HEK293 (cell line): ENCODE results near the gene SAP25.

ENCODE experiments used
- CTCF ChIA-PET: fragments of 350-600 bp; formaldehyde crosslinking; extraction: SDS; loops from one replicate; lab custom pipeline; 2021; ENCODE audit warnings: antibody characterized with exemption; lab: Yijun Ruan, JAX
- POLR2A ChIA-PET: fragments of 300-600 bp; formaldehyde crosslinking; extraction: SDS; loops from one replicate; lab custom pipeline; 2020; ENCODE audit warnings: antibody characterized with exemption, inconsistent platforms; lab: Yijun Ruan, JAX
- H3K27ac ChIP-seq: fragments of 200-500 bp; sonication (Bioruptor generic); 2 replicates; pipeline ENCODE4 v1.5.1; 2014; ENCODE audit warnings: low read depth, low read length, control low read depth, inconsistent platforms; ENCODE audit errors: extremely low read depth
- H3K36me3 ChIP-seq, 2 experiments: fragments of 200-500 bp in 1 of 2; sonication (Bioruptor generic) in 1 of 2; 1 replicate in 1 of 2; 2 replicates in 1 of 2; pipeline ENCODE4 v1.5.1; 2014 to 2017; ENCODE audit warnings: inconsistent platforms in 2 of 2, low read length in 2 of 2; ENCODE audit not compliant: control insufficient read depth in 2 of 2, insufficient read depth in 1 of 2
- H3K4me1 ChIP-seq: fragments of 200-500 bp; sonication (Bioruptor generic); 2 replicates; pipeline ENCODE4 v1.5.1; 2014; ENCODE audit warnings: mild to moderate bottlenecking, low read length, inconsistent platforms; ENCODE audit not compliant: control insufficient read depth, insufficient read depth
- H3K4me3 ChIP-seq: 2 replicates; pipeline ENCODE4 v1.5.1; 2011; ENCODE audit warnings: low read depth, mild to moderate bottlenecking, control low read depth, low read length, moderate library complexity
- H3K9me3 ChIP-seq: fragments of 200-500 bp; sonication (Bioruptor generic); 2 replicates; pipeline ENCODE4 v1.5.1; 2014; ENCODE audit warnings: low read depth, low read length, inconsistent platforms; ENCODE audit not compliant: control insufficient read depth, insufficient read depth
- HIC1 ChIP-seq: fragments of 450-650 bp; formaldehyde crosslinking; IDR thresholded peaks from 2 replicates; pipeline ENCODE4 v1.5.1; 2016; ENCODE audit warnings: missing biosample characterization, missing genetic modification characterization
- OVOL3 ChIP-seq: fragments of 450-650 bp; formaldehyde crosslinking; IDR thresholded peaks from 2 replicates; pipeline ENCODE4 v1.5.1; 2016; ENCODE audit warnings: missing biosample characterization, missing genetic modification characterization
- SETDB1 ChIP-seq: IDR thresholded peaks from one replicate; pipeline ENCODE4 v1.6.1; 2017; ENCODE audit warnings: mild to moderate bottlenecking, low read length, moderate library complexity, mixed read lengths; ENCODE audit not compliant: insufficient read length
- YY1 ChIP-seq: fragments of 450-650 bp; formaldehyde crosslinking; IDR thresholded peaks from 2 replicates; pipeline ENCODE4 v1.5.1; 2018; ENCODE audit warnings: missing biosample characterization, missing genetic modification characterization
- ZNF148 ChIP-seq: fragments of 450-650 bp; formaldehyde crosslinking; IDR thresholded peaks from 2 replicates; pipeline ENCODE4 v1.5.0; 2017; ENCODE audit warnings: missing biosample characterization, missing genetic modification characterization, borderline replicate concordance
- ZNF174 ChIP-seq: fragments of 450-650 bp; formaldehyde crosslinking; IDR thresholded peaks from 2 replicates; pipeline ENCODE4 v1.5.0; 2017; ENCODE audit warnings: missing biosample characterization, mild to moderate bottlenecking, missing genetic modification characterization
- ZNF18 ChIP-seq: fragments of 450-650 bp; formaldehyde crosslinking; IDR thresholded peaks from 2 replicates; pipeline ENCODE4 v1.5.1; 2016; ENCODE audit warnings: missing biosample characterization, missing genetic modification characterization
- ZNF2 ChIP-seq: fragments of 450-650 bp; formaldehyde crosslinking; IDR thresholded peaks from 2 replicates; pipeline ENCODE4 v1.5.1; 2016; ENCODE audit warnings: missing biosample characterization, missing genetic modification characterization
- ZNF239 ChIP-seq: fragments of 450-650 bp; formaldehyde crosslinking; IDR thresholded peaks from 2 replicates; pipeline ENCODE4 v1.5.1; 2016; ENCODE audit warnings: missing biosample characterization, missing genetic modification characterization
- ZNF248 ChIP-seq: fragments of 450-650 bp; formaldehyde crosslinking; IDR thresholded peaks from 2 replicates; pipeline ENCODE4 v1.5.1; 2017; ENCODE audit warnings: missing biosample characterization, missing genetic modification characterization
- ZNF311 ChIP-seq: fragments of 450-650 bp; formaldehyde crosslinking; IDR thresholded peaks from 2 replicates; pipeline ENCODE4 v1.5.1; 2017; ENCODE audit warnings: missing biosample characterization, missing genetic modification characterization, borderline replicate concordance
- ZNF341 ChIP-seq: fragments of 450-650 bp; formaldehyde crosslinking; IDR thresholded peaks from 2 replicates; pipeline ENCODE4; 2016; ENCODE audit warnings: low read depth, missing biosample characterization, missing genetic modification characterization
- ZNF518A ChIP-seq: fragments of 450-650 bp; formaldehyde crosslinking; conservative IDR thresholded peaks from 2 replicates; pipeline ENCODE4 v1.5.1; 2016; ENCODE audit warnings: low read depth, missing biosample characterization, missing genetic modification characterization
- ZNF571 ChIP-seq: fragments of 450-650 bp; formaldehyde crosslinking; IDR thresholded peaks from 2 replicates; pipeline ENCODE4 v1.5.0; 2017; ENCODE audit warnings: missing biosample characterization, missing genetic modification characterization
- ZNF600 ChIP-seq: fragments of 450-650 bp; formaldehyde crosslinking; IDR thresholded peaks from 2 replicates; pipeline ENCODE4 v1.5.1; 2016; ENCODE audit warnings: missing biosample characterization, missing genetic modification characterization
- ZNF610 ChIP-seq: fragments of 450-650 bp; formaldehyde crosslinking; IDR thresholded peaks from 2 replicates; pipeline ENCODE4 v1.5.1; 2016; ENCODE audit warnings: missing biosample characterization, missing genetic modification characterization, borderline replicate concordance
- ZNF670 ChIP-seq: fragments of 450-650 bp; formaldehyde crosslinking; IDR thresholded peaks from 2 replicates; pipeline ENCODE4 v1.5.1; 2016; ENCODE audit warnings: missing biosample characterization, missing genetic modification characterization, low read depth
- ZNF785 ChIP-seq: fragments of 450-650 bp; formaldehyde crosslinking; IDR thresholded peaks from 2 replicates; pipeline ENCODE4 v1.5.1; 2016; ENCODE audit warnings: missing biosample characterization, missing genetic modification characterization
- ZSCAN4 ChIP-seq: fragments of 450-650 bp; formaldehyde crosslinking; IDR thresholded peaks from 2 replicates; pipeline ENCODE4 v1.5.1; 2017; ENCODE audit warnings: missing biosample characterization, missing genetic modification characterization
- ZXDB ChIP-seq: fragments of 450-650 bp; formaldehyde crosslinking; IDR thresholded peaks from 2 replicates; pipeline ENCODE4 v1.5.1; 2016; ENCODE audit warnings: missing biosample characterization, missing genetic modification characterization

The SAP25 gene

GRCh38 chr7:100582041-100582579, 8.4 kb upstream of the SAP25 start (continued):
- TF ChIP-seq ZNF341 (tag by site-specific recombination) (no peak), ZNF600 (tag by site-specific recombination) (no peak), ZNF174 (tag by site-specific recombination) (no peak)

- Histone ChIP-seq H3K9me3 (no peaks in the 10 kb centered on the region), H3K4me3 (no peak overlapping the region), H3K27ac (no peak overlapping the region), H3K36me3 (peaks cover 6 to 53% of the 10 kb centered on the region in 2 experiments; a peak in 2 of 3 replicates), H3K4me1 (peaks cover 12% of the 10 kb centered on the region)
- POLR2A ChIA-PET, result interaction anchor here (0.8 kb wide), 1 partner anchor 8 kb away, joined by 3 read pairs; no protein-coding TSS in a partner anchor
- TF ChIP-seq ZNF18 (tag by site-specific recombination) (no peak), ZNF239 (tag by site-specific recombination) (peak; percentile 54; the same call in 1 of the 2 replicates), ZSCAN4 (tag by site-specific recombination) (peak; percentile 92), YY1 (tag by site-specific recombination) (no peak), ZNF670 (tag by site-specific recombination) (peak; percentile 83), ZNF311 (tag by site-specific recombination) (peak; percentile 69; the same call in 1 of the 2 replicates), ZNF174 (tag by site-specific recombination) (no peak), SETDB1 (no peak), ZNF785 (tag by site-specific recombination) (peak; percentile 27; the same call in 1 of the 2 replicates), ZNF248 (peak; percentile 64; the same call in 1 of the 2 replicates), HIC1 (tag by site-specific recombination) (no peak), ZNF148 (tag by site-specific recombination) (peak; percentile 45; the same call in 1 of the 2 replicates), ZXDB (tag by site-specific recombination) (no peak), ZNF571 (tag by site-specific recombination) (0 out of 2 replicates have a peak, but pooled peaks have one; percentile 90), ZNF610 (no peak), OVOL3 (no peak), ZNF2 (tag by site-specific recombination) (0 out of 2 replicates have a peak, but pooled peaks have one; percentile 50), ZNF518A (tag by site-specific recombination) (no peak)
- CTCF ChIA-PET, result interaction anchor here (0.7 kb wide), 1 partner anchor 53 kb away, joined by 3 read pairs; no protein-coding TSS in a partner anchor
Measured at GRCh38 chr7:100580466-100581283, 7.0 kb upstream of the SAP25 start.
